Amniotic epithelial cell (primary cell): ENCODE results near the gene CENPX.

Experiments
- DNase-seq: peaks from one replicate; pipeline ENCODE4 v3.0.0-alpha.2; 2010; ENCODE audit warnings: low read depth

CENPX gene

DNA sequence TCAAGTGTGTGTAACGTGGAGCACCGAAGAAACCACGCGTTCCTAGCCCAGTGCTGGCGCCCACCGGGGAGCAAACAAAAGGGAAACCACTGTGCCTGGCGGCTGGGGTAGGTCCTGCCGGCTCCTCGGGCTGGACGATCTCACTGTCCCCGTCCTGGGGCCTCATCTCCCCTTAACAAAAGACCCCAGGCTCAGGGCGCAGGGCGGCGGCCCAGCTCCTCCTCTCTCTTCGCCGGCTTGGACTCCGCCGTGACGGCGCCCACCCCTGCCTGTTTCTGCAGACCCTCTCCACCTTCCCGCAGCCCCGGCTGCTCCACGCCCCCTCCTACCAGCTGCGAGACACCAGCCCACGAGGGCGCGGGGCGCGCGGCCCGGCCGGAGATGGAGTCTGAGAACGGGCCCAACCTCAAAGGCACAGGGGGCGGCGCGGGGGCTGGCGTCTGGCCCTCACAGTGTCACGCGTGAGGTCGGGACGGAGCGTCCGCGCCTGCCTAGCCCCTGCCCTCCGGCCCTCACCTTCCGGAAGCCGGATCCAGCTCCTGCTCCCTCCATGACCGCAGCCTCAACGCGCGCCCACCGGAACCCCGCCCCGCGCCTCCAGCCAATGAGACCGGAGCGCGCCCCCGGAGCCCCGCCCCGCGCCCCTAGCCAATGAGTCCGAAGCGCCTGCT, at the start of gene CENPX:
TSS of gene CENPX (minus strand) at position 569 of the 671 bp plus-strand sequence. CDS start at position 552, 17 bp downstream.
- DNase-seq = no peak

- no peak for DNase-seq
Observed at GRCh38 chr17:82070611-82071010, 47.9 kb upstream of the CENPX start.

- DNase-seq = peak; percentile 44
Observed at GRCh38 chr17:82065638-82066303, 43.1 kb upstream of the CENPX start, which contains the start of gene DUS1L. TSS of gene DUS1L (minus strand) at chr17:82065804. CDS start at chr17:82065059, 745 bp downstream.

GRCh38 chr17:82065193-82065637, 42.5 kb upstream of the CENPX start:
- DNase-seq = peak; percentile 11

- DNase-seq = no peak
Observed at GRCh38 chr17:82064433-82065192, 41.9 kb upstream of the CENPX start.

DNA sequence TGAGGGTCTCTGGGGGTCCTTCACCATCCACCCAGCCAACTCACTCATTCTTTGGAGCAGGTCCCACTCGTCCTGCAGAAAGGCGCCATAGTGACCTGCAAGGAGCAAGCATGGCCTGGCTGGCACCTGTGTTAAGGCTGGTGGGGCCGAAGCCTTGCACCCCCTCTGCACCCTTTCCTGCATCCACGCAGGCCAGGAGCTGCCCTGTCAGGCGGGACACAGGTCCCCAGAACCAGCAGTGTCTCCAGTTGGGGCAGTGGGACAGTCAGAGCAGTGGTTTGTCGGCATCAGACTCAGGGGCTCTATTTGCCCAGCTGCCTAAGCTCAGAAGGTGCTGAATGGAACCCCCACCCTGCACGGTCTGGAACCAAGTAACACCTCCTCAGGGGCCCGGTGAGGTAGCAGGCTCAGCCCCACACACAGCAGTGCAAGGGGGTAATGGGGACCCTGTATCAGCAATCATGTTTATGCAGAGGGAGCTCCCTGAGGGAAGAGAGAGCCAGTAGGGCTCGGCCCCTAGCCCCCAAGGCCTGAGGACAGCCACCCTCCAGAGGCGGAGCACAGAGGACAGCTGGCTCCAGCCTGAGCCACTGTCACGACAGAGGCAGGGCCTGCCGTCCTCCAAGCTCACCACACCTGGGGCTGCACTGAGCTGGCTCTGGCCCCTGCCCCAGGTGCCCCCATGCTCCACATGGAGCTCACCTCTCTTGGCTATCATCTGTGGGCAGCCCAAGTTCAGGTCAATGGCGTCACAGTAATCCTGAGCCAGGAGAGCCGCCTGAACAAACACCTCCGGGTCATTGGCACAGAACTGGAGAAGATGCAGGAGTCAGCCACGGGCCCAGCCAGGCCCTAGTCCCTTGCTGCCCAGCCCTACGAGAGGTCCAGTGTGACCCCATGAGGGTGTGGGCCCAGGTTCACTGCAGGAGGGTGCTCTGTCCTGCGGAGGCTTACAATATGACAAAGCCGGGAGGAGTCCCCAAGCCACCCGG, 41.0 kb upstream of the CENPX start:
- no peak for DNase-seq

DNA sequence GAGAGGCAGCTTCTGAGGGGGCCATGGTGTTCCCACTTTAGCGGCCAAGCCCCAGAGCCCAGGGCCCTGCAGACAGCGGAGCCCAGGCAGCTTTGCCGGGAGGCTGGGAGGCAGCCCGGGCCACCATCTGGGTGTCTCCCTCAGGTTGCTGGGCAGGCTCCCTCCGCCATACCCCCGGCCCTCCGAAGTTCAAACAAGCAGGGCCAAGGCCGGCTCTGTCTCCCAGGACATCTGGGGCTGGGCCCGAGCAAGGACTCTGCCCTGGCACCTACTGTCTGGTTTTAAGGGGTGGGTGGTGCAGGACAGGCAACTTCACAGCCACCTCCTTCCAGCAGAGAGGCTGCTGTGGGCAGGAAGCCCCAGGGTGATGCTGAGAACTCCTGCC, 40.3 kb upstream of the CENPX start:
- DNase-seq = no peak

DNA sequence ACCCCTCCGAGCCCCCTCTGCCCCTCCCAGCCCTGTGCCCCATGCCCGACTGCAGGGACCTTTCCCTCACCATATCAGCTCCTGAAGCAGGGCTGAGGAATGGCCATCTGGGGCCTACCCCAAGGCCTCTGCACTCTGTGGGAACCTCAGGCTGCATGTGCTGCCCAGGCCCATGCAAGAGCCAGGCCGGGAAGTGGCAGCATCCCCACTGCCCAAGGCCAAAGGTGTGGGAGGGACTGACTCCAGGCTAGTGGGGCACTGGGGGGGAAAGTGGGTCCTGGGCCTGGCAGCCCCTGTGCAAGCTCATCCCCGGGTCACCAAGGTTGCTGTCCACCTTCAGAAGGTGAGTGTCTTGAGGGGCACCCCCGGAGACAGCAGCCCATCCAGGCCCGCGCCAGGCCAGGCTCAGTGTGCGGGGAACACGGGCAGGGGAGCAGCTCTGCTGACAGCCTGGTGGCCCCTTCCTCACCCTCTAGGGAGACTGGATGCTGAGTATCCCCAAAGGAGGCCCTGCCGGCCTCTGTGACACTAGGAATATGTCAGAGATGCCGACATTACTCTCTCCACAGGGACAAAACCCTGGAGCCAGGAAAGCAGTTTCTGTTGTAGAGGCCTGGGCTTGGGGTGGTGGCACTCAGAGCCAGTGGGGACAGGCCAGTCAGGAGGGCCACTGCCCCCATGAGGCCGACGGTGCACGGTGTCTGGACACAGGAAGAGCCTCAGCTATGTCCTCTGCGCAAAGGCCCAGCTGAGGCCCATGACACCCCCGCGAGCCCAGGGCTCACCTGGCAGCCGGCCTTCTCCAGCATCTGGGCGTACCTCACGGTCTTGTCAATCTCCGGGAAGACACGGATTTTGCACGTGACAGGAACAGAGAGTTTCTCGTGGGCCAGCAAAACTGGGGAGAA, 39.7 kb upstream of the CENPX start:
- DNase-seq = no peak

- DNase-seq = no peak
Observed at GRCh38 chr17:82061047-82061925, 38.6 kb upstream of the CENPX start.

DNA sequence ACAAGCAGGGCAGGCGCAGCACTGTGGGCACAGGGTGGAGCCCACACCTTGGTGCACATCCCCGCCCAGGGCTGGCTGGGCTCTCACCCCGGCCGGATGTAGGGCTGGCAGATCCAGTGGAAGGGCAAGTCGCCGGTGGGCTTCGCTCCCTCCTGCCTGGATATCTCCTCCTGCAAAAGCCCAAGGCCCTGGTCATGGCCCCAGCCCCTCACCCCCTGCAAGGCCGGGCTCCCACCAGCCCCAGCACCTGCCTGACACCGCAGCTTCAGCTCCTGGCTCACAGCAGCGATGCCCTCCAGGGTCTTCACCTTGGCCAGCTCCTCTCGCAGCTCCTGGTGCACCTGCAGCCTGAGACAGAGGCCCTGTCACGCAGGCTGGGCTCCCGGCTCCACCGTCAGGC, 37.9 kb upstream of the CENPX start:
- DNase-seq = no peak

DNA sequence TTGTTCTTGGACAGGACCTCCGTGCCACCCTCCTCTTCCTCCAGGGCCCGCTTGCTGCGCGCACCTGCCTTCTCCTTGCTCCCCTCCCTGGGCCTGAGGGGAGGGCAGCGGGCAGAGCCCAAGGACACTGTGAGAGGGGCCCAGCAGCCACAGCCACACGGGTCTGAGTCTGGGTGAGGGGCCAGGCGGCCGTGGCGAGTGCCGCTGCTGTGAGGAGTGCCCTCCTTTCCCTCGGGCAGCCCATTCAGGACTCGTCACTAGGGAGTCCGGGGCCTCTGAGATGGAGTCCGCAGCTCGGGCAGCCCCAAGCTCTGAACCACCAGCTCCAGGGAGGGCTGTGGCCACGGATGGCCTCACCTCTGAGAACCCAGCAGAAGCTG, 37.3 kb upstream of the CENPX start:
- no peak for DNase-seq

DNA sequence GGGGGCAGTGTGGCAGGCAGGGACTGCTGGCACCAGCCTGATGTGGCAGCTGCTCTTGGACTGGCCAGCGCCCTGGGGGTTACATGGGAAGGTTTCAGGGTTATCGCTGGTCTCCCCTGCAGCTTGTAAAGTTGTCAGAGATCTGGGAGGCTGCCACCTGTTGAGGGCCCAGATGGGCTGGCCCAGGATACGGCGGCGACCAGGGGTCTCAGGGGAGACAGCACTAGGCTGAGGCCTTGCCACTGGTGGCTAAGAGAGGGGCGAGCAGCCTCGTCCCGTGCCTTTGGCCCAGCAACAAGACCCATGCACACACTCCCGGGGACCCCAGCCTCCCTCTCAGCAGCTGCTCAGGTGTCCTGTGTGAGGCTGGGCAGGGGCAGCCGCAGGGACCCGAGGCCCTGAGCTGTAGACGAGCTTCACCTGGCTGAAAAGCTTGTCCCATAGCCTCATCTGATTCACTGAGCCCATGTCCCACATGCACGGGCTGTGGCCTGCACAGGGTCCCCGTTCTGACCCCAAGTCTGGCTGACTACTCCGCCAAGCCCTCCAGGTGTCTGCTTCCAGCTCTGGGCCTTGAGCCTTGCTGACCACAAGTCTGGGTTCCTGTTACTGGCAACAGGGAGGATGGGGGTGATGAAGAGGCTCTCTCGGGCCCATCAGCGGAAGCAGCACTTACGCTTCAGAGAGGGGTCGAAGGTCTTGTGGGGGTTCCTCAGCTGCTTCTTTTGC, 36.8 kb upstream of the CENPX start:
- no peak for DNase-seq

- DNase-seq = no peak
Observed at GRCh38 chr17:82058855-82059249, 36.2 kb upstream of the CENPX start.

DNA sequence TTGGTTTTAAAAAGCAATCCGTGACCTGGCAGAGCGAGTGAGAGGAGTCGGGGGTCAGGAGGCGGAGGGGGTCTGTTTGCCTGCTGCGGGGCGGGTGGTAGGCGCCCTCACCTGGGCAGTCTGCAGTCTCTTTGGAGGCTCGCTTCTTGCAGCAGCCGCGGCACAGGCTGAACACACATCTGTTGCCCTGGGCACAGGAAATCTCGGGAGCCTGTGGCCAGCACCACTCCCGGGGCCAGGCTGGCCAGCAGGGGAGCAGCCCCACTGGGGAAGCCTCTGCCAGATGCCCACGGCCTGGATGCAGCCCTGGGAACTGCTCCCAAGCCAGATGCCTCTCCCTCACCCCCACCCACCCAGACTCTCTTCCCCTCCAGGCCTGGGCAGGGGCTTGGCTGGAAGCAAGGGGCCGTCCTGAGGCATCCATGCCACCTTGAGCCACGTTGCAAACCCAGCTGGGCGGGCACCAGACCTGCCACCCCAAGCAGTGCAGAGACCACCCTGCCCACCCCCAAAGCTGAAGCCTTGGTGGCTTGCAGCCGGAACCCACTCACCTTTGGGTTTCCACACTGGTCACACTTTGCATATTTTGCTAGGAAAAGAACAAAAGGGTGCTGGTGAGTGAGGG, 35.7 kb upstream of the CENPX start:
- no peak for DNase-seq

DNA sequence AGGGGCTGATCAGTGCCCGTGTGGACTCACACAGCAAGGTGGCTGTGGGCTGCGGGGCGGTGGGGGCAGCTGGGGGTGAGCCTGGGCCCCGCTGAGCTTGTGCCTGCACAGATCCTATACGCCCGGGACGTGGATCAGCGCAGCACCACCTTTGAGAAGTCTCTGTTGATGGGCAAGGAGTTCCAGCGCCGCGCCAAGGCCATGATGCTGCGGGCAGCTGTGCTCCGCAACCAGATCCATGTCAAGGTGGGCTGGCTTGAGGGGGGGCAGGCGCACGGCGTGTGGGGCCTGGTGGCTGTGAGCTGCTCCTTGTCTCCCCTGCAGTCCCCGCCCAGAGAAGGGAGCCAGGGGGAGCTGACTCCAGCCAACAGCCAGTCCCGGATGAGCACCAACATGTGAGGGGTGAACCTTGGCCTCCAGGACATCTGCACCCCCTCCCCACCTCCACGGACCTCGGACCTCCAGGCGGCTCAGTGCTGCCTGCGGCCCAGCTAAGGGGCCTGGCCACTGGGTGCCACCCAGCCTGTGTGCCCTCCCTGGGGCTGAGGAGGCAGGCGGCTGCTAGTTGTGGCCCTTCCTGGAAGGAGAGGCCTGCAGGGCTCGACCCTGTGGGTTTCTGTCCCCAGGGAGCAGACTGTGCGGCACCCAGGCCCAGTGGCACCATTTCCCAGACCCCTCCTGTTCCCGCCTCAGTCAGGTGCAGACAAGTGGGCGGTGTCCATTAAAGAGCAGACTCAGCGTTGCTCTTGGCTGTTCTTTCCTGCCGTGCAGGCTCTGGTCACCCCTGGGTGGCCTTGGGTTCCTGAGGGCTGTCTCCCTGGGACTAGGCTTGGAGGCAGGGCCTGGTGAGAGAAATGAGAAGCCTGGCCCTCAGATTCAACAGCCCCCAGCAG, 34.3 kb upstream of the CENPX start:
- no peak for DNase-seq

DNA sequence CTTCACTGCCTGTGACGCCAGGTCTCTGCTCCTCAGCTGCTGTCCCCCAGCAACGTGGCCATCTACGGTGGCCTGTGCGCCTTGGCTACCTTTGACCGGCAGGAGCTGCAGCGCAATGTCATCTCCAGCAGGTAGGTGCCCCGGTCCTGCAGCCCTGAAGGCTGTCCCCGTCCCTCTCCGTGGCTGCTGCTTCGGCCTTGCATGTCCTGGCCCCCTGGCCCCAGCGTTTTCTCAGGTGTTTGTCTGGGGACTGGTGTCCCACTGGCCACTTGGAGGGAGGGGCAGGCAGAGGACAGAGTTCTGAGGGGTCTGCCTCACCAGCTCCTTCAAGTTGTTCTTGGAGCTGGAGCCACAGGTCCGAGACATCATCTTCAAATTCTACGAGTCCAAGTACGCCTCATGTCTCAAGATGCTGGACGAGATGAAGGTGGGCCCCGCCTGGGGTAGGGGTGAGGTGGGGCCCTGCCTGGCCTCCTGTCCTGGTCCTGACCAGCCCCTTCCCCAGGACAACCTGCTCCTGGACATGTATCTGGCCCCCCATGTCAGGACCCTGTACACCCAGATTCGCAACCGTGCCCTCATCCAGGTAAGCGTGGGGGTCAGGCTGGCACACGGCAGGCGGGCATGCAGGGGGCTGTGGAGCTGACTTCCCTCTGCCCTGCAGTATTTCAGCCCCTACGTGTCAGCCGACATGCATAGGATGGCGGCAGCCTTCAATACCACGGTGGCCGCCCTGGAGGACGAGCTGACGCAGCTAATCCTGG, 33.5 kb upstream of the CENPX start:
- DNase-seq = no peak
